Measurements from ENCODE around the gene PLEKHJ1. TPM values are rescaled to one million over a fixed set of nuclear protein-coding genes. Genes with fewer than 3 reads are reported as not detected.

PLEKHJ1 gene
- total and polyA plus RNA-seq, 2 of the 8 experiments (the other 6 are each of a cell fraction or from before 2014, with no cell fraction given), result 135 to 187 TPM

GRCh38 chr19:2271234-2272103 lies 35.3 kb upstream of the PLEKHJ1 start (continued):
- TF ChIP-seq GABPA (IDR thresholded peaks at IDR 0.05; ENCODE audit: borderline replicate concordance, insufficient read depth, low read length), result no peak
- no peak for TF ChIP-seq KDM1A (IDR thresholded peaks at IDR 0.05; ENCODE audit: borderline replicate concordance, low read length)
- no peak for TF ChIP-seq POU5F1 (IDR thresholded peaks at IDR 0.05; ENCODE audit: low read depth, low read length)
- no peak for TF ChIP-seq CTCF (IDR thresholded peaks at IDR 0.05; ENCODE audit: control extremely low read depth in 1 of 3, insufficient read depth in 1 of 3, low read depth in 1 of 3, low read length in 3 of 3)
- TF ChIP-seq ATF3 (IDR thresholded peaks at IDR 0.05; ENCODE audit: insufficient read depth, low read depth, low read length), result no peak
- no peak for TF ChIP-seq CHD7 (IDR thresholded peaks at IDR 0.05; ENCODE audit: insufficient replicate concordance, low read length)
